ENCODE results near the gene GRM8.

The GRM8 gene

DNA sequence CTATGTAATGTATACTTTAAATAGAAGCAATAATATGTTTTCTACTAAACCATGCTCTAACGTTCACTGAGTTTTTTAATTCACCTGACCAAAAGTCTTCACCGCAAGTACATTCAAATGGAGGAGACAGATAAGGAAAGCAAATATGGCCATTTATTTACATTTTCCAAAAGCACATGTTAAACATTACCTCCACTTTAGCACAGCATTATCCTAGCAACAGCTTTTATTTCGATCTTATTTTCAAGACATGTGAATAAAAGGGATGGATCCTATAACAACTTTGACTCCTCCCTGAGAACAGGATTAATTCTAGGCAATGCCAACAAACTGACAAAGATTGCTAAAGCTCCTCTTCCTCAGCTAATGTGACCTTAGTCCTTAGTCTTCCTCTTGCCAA, 11.5 kb upstream of the GRM8 start:
- H3K27ac ChIP-seq: no peak overlapping the region
- no peaks in the 10 kb centered on the region for H3K27me3 ChIP-seq (ENCODE audit: insufficient read depth, low read depth, severe bottlenecking)
- TF ChIP-seq, protein P1, sequence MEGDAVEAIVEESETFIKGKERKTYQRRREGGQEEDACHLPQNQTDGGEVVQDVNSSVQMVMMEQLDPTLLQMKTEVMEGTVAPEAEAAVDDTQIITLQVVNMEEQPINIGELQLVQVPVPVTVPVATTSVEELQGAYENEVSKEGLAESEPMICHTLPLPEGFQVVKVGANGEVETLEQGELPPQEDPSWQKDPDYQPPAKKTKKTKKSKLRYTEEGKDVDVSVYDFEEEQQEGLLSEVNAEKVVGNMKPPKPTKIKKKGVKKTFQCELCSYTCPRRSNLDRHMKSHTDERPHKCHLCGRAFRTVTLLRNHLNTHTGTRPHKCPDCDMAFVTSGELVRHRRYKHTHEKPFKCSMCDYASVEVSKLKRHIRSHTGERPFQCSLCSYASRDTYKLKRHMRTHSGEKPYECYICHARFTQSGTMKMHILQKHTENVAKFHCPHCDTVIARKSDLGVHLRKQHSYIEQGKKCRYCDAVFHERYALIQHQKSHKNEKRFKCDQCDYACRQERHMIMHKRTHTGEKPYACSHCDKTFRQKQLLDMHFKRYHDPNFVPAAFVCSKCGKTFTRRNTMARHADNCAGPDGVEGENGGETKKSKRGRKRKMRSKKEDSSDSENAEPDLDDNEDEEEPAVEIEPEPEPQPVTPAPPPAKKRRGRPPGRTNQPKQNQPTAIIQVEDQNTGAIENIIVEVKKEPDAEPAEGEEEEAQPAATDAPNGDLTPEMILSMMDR (IDR thresholded peaks at IDR 0.05; ENCODE audit: low read depth, low read length): no peak
- H3K4me3 ChIP-seq (ENCODE audit: low read depth, low read length): no peak overlapping the region
- no peak for DNase-seq
- no peaks in the 10 kb centered on the region for H3K36me3 ChIP-seq
- no peaks in the 10 kb centered on the region for H3K9me3 ChIP-seq (ENCODE audit: severe bottlenecking)

DNA sequence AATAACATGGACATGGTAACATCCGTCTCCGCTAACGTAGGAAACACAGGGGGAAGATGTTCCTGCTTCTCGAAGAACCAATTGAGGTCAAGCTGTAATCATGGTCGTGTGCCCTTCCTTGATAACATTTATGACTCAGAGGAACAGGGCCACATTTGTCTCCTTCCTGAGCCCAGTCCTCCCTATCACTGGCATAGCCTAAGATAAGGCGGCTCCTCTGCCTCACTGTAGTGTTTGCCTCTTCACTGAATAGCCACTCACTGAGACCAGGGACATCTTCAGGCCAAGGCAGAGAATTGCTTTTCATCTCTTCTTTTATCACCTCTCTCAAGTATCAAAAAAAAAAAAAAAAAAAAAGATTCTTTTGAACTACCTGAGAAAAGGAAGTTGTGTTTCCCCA, 5.4 kb upstream of the GRM8 start:
- Histone ChIP-seq H3K27me3 (ENCODE audit: insufficient read depth, low read depth, severe bottlenecking) (peaks cover 16% of the 10 kb centered on the region), H3K9me3 (ENCODE audit: severe bottlenecking) (no peaks in the 10 kb centered on the region), H3K36me3 (no peaks in the 10 kb centered on the region), H3K27ac (no peak overlapping the region), H3K4me3 (ENCODE audit: low read depth, low read length) (no peak overlapping the region)
- no peak for DNase-seq
- TF ChIP-seq, protein P1 (IDR thresholded peaks at IDR 0.05; ENCODE audit: low read depth, low read length): no peak

DNA sequence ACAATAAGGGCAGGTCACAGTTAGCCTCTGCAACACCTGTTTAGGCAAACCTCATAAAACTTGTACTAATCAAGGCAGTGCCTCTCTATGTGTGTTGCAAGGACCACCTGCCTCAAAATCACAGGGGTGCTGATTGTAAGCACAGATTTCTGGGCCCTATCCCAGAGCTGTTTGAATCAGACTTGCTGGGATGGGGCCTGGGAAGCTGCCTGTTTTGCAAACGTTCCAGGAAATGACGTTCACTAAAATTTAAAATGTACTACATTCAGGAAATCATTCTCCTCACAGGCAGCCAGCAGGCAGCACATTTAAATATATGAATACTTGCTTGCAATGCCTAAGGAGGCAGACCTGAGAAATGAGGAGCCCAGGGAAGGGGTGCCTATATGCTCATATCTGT, 4.3 kb upstream of the GRM8 start:
- Histone ChIP-seq H3K27me3 (ENCODE audit: insufficient read depth, low read depth, severe bottlenecking) (peaks cover 21% of the 10 kb centered on the region), H3K9me3 (ENCODE audit: severe bottlenecking) (no peaks in the 10 kb centered on the region), H3K36me3 (no peaks in the 10 kb centered on the region), H3K27ac (no peak overlapping the region), H3K4me3 (ENCODE audit: low read depth, low read length) (no peak overlapping the region)
- DNase-seq: no peak
- TF ChIP-seq, protein P1 (IDR thresholded peaks at IDR 0.05; ENCODE audit: low read depth, low read length): no peak

DNA sequence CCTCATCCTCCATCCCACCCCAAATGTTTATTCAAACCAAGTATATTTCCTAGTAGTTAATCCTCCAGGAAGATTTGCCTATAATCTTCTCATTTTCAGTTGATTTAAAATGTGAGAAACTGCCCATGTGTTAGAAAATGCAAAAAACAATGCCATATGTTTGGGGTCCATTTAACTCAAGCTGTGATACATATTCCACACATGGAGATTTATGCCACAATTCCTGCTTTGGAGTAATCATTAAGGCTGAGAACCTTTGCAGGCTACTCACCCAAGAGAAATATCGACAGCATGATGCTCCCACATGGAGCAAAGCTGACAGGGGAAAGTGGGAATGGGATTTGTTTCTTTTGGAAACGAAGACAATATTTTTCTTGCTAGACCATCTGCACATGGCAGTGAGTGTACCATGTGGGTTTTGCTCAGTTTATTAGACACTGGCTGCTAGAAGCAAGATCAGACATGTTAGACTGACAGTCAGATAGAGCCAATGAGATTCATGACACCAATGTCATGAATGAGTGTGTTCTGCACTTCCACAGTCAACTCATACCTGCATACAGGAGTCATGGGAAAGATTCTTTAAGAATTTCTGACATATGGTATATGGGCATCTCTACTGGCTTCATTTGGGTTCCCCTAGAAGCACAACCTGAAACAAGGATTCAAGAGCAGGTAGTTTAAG, 3.4 kb upstream of the GRM8 start:
- TF ChIP-seq, protein P1 (IDR thresholded peaks at IDR 0.05; ENCODE audit: low read depth, low read length): no peak
- no peak overlapping the region for H3K4me3 ChIP-seq (ENCODE audit: low read depth, low read length)
- H3K27me3 ChIP-seq (ENCODE audit: insufficient read depth, low read depth, severe bottlenecking): peaks cover 28% of the 10 kb centered on the region
- no peaks in the 10 kb centered on the region for H3K36me3 ChIP-seq
- no peaks in the 10 kb centered on the region for H3K9me3 ChIP-seq (ENCODE audit: severe bottlenecking)
- no peak for DNase-seq
- no peak overlapping the region for H3K27ac ChIP-seq

DNA sequence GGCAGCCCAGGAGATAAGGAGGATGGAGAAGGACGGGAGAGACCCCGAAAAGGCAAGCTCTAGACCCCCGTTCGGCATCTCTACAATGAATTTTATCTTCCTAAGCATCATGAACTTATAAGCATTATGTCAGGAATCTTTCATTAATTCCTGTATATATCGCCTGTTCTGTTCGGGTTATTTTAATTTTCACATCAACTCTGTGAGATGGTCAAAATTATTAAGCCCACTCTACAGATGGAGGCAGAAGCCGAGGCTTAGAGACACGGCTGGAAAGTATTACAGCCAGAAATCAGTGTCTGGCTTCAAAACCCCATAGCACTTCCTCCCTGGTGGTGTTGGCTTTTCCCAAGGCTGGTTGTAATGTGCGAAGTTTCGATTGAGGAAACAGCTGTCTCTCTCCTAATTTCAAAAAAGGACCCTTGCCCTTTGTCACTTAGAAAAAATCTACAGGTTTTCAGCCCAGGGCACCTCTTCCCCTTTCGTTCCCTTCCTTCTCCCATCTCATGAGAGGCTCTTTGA, 1.5 kb upstream of the GRM8 start:
- no peaks in the 10 kb centered on the region for H3K36me3 ChIP-seq
- peak overlapping the region; percentile 82 for H3K4me3 ChIP-seq (ENCODE audit: low read depth, low read length)
- DNase-seq: no peak
- H3K27me3 ChIP-seq (ENCODE audit: insufficient read depth, low read depth, severe bottlenecking): peaks cover 37% of the 10 kb centered on the region
- TF ChIP-seq, protein P1 (IDR thresholded peaks at IDR 0.05; ENCODE audit: low read depth, low read length): no peak
- H3K9me3 ChIP-seq (ENCODE audit: severe bottlenecking): no peaks in the 10 kb centered on the region
- no peak overlapping the region for H3K27ac ChIP-seq
